HG03342 (cell line): ENCODE data around the gene PAPSS1.
A peak's percentile ranks its signal among the peaks of the same experiment; 100 is the strongest.

ENCODE experiments used
- ATAC-seq: cut with Tn5 transposase; IDR thresholded peaks from one replicate; pipeline ENCODE4 v1.9.1; 2021; ENCODE audit warnings: mild to moderate bottlenecking, moderate library complexity; ENCODE audit not compliant: unreplicated experiment

PAPSS1 gene

GRCh38 chr4:107630185-107630705 is 89.8 kb downstream of the PAPSS1 start:
- ATAC-seq, result no peak

- no peak for ATAC-seq
These were observed 90.7 kb downstream of the PAPSS1 start for GRCh38 chr4:107629318-107629717.

DNA sequence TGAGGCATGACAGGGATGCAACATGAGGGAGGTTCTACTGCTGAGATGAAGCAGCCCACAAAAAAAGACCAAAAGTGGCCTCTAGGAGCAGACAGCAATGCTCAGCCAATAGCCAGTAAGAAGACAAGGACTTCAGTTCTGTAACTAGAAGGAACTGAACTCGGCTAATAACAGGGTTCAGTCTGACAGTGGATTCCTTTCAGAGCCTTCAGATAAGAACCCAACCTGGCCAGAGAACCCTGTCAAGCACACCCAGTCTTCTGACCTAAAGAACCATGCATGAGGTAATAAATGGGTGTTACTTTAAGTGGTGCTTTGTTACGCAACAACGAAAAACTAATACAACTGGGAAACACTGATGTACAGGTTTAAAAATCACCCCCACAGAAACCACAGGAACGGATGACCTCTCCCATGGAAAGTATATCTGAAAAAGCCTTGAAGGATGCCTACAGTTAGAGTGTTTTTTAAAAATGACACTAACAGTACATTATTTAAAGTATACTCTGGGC is 94.6 kb downstream of the PAPSS1 start:
- ATAC-seq, result no peak

DNA sequence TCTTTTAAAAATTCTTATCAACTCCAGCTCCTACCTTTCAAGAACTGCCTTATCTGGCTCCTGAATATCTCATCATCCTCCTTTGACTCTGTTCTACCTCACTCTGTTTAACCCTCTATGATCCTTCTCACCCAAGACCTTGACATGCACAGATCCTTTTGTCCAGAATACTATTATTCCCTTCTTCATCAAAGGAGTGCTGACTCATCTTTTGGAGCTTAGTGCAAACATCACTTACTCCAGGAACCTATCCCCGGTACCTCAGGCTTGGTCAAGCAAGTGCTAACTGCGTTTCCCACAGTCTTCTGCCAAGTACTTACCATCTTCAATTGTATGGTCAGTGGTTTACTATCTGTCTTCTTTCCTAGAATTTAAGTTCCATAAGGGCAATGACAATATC is 96.0 kb downstream of the PAPSS1 start:
- no peak for ATAC-seq

- ATAC-seq, result no peak
These were observed 98.0 kb downstream of the PAPSS1 start for GRCh38 chr4:107622006-107622405.

DNA sequence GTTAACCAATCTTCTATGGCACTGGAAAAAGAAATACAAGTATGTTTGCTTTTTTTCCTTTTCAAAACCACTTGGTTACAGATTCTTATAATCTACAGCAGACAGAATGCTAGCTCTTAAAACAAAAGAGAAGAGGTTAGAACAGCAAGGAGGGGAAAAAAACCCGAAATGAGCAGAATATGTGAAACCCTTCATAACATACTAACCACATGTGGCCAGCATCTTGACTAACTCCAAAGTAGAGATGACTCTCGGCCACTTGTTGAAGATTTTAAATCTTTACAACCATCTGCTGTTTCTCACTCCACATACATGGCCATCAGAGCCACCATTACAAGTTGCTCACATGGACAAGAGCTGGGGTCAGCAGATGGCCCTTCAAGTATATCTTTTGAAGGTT is 100.3 kb downstream of the PAPSS1 start:
- ATAC-seq, result no peak

GRCh38 chr4:107619066-107619465 is 101.0 kb downstream of the PAPSS1 start:
- no peak for ATAC-seq

DNA sequence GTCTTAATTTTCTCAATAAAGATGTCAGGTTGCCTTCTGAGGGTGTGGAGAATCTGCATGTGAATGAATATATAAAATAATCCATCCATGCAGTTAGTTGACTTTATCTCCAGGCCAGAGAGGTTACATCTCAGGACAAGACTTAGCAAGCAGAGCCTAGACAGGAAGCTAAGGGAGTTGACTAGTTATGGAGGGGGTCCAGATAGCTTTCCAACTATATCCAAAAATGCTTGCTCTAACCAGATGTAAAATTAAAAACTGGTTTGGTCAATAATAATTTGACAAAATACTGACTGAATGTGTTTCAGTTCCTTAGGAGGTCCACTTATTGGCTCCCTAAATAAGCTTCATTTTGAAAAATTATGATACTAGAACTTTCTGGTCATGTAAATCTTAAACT is 101.4 kb downstream of the PAPSS1 start:
- no peak for ATAC-seq

DNA sequence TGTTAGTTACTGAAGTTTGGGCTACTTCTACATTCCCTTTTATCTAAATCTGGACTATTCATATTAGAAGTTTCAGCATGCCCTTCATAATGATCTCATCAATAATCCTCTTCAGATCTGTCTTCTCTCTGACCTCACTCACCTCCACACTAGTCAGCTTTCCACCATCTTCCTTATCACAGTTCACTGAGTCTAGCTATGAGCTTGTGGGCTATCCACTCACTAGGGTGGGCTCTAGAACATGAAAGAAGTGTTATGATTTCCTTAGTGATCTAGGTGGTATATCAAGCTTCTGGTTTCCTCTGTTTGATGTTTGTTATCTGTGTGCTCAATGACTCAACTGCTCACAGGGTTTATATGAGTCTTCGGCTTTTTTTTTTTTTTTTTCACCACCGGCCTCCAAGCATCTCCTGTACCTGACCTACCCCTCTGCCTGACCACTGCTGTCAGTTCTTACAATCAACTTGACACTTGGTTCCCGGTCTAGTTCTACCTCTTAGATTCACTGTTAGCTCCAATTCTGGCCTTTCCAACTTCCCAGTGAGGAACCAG is 103.1 kb downstream of the PAPSS1 start:
- no peak for ATAC-seq

- ATAC-seq, result no peak
These were observed 104.2 kb downstream of the PAPSS1 start for GRCh38 chr4:107615809-107616208.

DNA sequence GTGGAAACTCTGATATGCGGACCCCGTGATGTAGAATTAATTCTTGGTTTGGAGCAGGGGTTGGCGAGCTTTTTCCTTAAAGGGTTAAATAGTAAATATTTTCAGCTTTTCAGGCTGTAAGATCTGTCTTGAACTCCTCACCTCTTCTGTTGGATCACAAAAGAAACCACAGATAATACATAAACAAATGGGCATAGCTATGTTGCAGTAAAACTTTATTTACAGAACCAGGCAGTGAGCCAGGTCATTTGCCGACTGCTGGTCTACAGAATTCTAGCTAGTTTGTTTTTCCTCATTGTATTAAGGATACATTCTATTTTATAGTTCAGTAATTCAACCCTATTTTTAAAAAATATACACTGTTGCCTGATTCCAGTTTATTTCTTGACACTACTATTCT is 116.6 kb downstream of the PAPSS1 start:
- ATAC-seq, result no peak

GRCh38 chr4:107600983-107601382 is 119.1 kb downstream of the PAPSS1 start:
- no peak for ATAC-seq

- ATAC-seq, result no peak
These were observed 119.6 kb downstream of the PAPSS1 start for GRCh38 chr4:107600436-107600835.

- ATAC-seq, result no peak
These were observed 120.2 kb downstream of the PAPSS1 start for GRCh38 chr4:107599841-107600240.

- no peak for ATAC-seq
These were observed 126.8 kb downstream of the PAPSS1 start for GRCh38 chr4:107593230-107593629.

- ATAC-seq, result peak; percentile 84
These were observed 127.5 kb downstream of the PAPSS1 start for GRCh38 chr4:107592519-107592918.

DNA sequence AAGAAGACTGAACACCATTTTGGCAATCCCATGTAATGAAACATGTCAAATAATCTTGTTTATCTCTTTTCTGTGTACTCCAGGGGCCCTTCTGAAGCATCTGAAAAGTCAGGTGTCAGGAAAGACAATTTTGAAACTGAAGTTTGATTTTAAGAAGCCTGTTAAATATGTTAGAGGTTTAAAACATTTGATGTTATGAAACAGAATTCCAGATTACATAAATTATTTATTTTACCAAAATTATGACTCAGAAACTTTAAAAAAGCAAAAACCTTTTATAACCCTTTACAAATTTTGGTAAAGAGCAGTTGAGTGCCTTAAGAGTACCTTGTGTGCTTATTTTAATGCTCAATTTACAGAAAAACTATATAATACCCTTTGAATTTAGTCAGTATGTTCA is 130.8 kb downstream of the PAPSS1 start:
- ATAC-seq, result no peak

DNA sequence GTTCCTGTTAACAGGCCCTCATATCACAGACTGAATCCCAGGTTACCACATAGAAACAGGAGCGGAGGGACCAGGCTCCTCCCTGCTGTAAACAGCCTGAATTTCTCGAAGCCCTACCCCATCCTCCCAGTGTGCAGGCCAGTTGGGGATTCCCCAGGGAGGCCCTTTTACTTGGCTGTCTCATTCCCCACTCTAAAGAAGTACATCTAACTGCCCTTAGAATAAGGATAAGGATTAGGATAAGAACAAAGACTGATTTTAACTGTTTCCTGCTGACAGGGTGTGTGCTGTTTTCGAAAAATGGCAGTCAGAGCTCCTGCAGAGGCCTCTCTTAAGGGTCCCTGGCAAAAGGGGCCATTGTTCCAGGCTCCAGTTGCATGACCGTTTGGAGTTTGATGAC is 133.7 kb downstream of the PAPSS1 start:
- ATAC-seq, result no peak

DNA sequence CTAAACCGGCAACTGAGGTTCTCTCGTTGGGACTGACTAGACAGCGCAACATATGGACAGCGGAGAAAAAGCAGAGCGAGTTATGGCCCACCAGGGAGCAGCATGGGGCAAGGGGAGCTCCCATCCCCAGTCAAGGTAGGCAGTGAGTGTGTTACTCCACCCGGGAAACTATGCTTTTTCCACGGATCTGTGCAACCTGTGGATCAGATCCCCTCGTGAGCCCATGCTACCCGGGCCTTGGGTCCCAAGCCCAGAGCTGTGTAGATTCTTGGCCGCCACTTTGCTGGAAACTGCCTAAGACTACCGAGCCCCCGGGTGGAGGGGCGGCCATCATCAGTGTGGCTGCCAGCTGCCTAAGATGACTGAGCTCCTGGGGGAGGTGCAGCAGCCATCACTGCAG is 140.9 kb downstream of the PAPSS1 start:
- ATAC-seq, result no peak

- no peak for ATAC-seq
These were observed 141.7 kb downstream of the PAPSS1 start for GRCh38 chr4:107578321-107578720.

DNA sequence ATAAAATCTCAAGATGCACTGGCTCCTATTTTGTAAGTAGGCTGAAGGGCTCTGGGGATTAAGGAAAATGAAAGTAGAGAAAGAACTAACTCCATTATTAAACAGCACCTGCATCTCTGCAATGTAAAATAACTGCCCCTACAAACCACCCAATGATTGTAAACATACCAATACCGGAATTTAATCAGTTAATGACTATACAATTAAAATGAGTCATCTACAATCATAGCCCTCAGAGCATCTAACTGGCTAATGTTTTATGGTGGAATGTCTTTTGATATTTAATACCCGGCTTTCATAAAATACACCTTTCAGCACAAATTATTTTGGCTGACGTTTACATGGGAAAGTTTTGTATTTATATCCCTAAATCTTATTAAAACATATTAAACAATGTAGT is 142.3 kb downstream of the PAPSS1 start:
- ATAC-seq, result no peak

- ATAC-seq, result no peak
These were observed 144.8 kb downstream of the PAPSS1 start for GRCh38 chr4:107575243-107575642.

GRCh38 chr4:107572281-107572680 is 147.8 kb downstream of the PAPSS1 start:
- no peak for ATAC-seq
